ENCODE measurements around the gene MLLT3. TPM values are rescaled to one million over a fixed set of nuclear protein-coding genes. Genes with fewer than 3 reads are reported as not detected.

The MLLT3 gene
- total RNA-seq, 4 donors from 2014 or later, result 10.2 to 15.3 (median 14.5) TPM

DNA sequence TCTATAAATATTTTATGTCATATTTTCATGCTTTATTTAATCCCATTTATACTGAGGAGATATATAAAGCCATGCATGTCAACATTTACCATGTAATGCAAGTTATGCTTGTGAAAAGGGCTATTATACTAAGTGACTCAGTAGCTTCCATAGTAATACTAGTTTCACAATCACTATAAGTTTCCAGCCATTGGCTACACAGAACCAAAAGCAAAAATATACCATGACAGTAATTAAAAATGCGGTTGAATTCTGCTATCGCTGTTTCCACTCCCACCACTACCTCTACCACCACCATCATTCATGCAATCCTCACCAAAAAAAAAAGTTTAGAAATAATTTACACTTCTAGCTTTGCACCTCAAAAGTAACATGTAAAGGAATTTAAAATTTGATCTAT lies 60.2 kb downstream of the MLLT3 start:
- Histone ChIP-seq H3K4me3 (no peak overlapping the region), H3K27ac (no peak overlapping the region), H3K36me3 (no peaks in the 10 kb centered on the region), H3K9me3 (no peaks in the 10 kb centered on the region), H3K27me3 (no peaks in the 10 kb centered on the region), H3K4me1 (peaks cover 0 to 34% (median 2%) of the 10 kb centered on the region in 4 donors)
- TF ChIP-seq EP300 (IDR thresholded peaks at IDR 0.05), result no peak
- DNase-seq (ENCODE audit: low spot score in 2 of 2), result no peak
- WGBS, 2 donors, result 93 to 99% methylated on average over 2 of the region's 2 CpGs

GRCh38 chr9:20561531-20561930 lies 60.8 kb downstream of the MLLT3 start:
- no peak for DNase-seq (ENCODE audit: low spot score in 2 of 2)
- Histone ChIP-seq H3K4me3 (no peak overlapping the region), H3K27me3 (no peaks in the 10 kb centered on the region), H3K4me1 (peaks cover 0 to 34% (median 2%) of the 10 kb centered on the region in 4 donors), H3K27ac (no peak overlapping the region), H3K9me3 (no peaks in the 10 kb centered on the region), H3K36me3 (no peaks in the 10 kb centered on the region)
- WGBS, 2 donors, result 69 to 78% methylated on average over 3 of the region's 3 CpGs
- TF ChIP-seq, protein P1, sequence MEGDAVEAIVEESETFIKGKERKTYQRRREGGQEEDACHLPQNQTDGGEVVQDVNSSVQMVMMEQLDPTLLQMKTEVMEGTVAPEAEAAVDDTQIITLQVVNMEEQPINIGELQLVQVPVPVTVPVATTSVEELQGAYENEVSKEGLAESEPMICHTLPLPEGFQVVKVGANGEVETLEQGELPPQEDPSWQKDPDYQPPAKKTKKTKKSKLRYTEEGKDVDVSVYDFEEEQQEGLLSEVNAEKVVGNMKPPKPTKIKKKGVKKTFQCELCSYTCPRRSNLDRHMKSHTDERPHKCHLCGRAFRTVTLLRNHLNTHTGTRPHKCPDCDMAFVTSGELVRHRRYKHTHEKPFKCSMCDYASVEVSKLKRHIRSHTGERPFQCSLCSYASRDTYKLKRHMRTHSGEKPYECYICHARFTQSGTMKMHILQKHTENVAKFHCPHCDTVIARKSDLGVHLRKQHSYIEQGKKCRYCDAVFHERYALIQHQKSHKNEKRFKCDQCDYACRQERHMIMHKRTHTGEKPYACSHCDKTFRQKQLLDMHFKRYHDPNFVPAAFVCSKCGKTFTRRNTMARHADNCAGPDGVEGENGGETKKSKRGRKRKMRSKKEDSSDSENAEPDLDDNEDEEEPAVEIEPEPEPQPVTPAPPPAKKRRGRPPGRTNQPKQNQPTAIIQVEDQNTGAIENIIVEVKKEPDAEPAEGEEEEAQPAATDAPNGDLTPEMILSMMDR (IDR thresholded peaks at IDR 0.05), result no peak
- TF ChIP-seq POLR2A (IDR thresholded peaks at IDR 0.05) (no peak), EP300 (IDR thresholded peaks at IDR 0.05) (no peak)

- Histone ChIP-seq H3K4me3 (no peak overlapping the region), H3K36me3 (no peaks in the 10 kb centered on the region), H3K27ac (no peak overlapping the region), H3K9me3 (no peaks in the 10 kb centered on the region), H3K27me3 (no peaks in the 10 kb centered on the region), H3K4me1 (peaks cover 0 to 35% (median 2%) of the 10 kb centered on the region in 4 donors)
- TF ChIP-seq EP300 (IDR thresholded peaks at IDR 0.05) (no peak), POLR2A (IDR thresholded peaks at IDR 0.05) (no peak)
- TF ChIP-seq, protein P1 (IDR thresholded peaks at IDR 0.05), result no peak
- 35 to 37% methylated on average over 1 of the region's 1 CpG for WGBS, 2 donors
- DNase-seq (ENCODE audit: low spot score in 2 of 2), result no peak
Measured at GRCh38 chr9:20559231-20559890, 62.9 kb downstream of the MLLT3 start.

- Histone ChIP-seq H3K27me3 (no peaks in the 10 kb centered on the region), H3K4me1 (peaks cover 0 to 38% (median 3%) of the 10 kb centered on the region in 4 donors), H3K36me3 (no peaks in the 10 kb centered on the region), H3K9me3 (no peaks in the 10 kb centered on the region), H3K27ac (no peak overlapping the region), H3K4me3 (no peak overlapping the region)
- 32 to 48% methylated on average over 2 of the region's 2 CpGs for WGBS, 2 donors
- TF ChIP-seq EP300 (IDR thresholded peaks at IDR 0.05), result no peak
- TF ChIP-seq, protein P1 (IDR thresholded peaks at IDR 0.05), result no peak
- TF ChIP-seq POLR2A (IDR thresholded peaks at IDR 0.05), result no peak
- DNase-seq (ENCODE audit: low spot score in 2 of 2), result no peak
Measured at GRCh38 chr9:20558566-20559016, 63.7 kb downstream of the MLLT3 start.

DNA sequence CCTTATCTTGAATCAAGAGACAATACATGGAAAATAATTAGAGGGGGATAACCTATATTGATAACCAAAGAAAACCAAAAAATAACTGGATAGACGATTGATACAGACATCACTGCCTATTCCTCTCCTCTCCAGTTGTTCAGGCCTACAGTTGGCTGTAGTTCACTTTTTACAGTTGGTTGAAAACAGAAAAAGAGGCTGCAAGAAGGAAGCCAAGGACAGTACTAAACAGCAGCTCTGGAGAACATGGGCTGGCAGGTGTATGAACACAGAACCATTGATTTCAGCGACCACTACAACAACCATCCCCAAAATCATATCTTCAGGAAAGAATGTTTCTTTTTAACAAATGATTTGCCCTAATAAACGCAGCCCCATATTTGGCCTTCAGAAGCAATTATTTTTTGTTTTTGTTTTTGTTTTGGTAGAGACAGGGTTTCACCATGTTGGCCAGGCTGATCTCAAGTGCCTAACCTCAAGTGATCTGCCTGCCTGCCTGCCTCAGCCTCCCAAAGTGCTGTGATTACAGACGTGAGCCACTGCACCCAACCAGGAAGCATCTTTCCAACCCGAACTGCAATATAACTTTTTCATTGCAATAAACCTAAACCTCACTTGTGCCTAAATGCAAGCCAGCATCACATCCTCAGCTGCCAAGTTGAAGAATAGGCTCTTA lies 64.3 kb downstream of the MLLT3 start:
- Histone ChIP-seq H3K27ac (no peak overlapping the region), H3K4me1 (peaks cover 0 to 44% (median 6%) of the 10 kb centered on the region in 4 donors), H3K9me3 (no peaks in the 10 kb centered on the region), H3K27me3 (no peaks in the 10 kb centered on the region), H3K4me3 (no peak overlapping the region), H3K36me3 (no peaks in the 10 kb centered on the region)
- 55% methylated on average over 5 of the region's 5 CpGs for WGBS, 2 donors
- no peak for DNase-seq (ENCODE audit: low spot score in 2 of 2)
- TF ChIP-seq EP300 (IDR thresholded peaks at IDR 0.05) (no peak), POLR2A (IDR thresholded peaks at IDR 0.05) (no peak)
- TF ChIP-seq, protein P1 (IDR thresholded peaks at IDR 0.05), result no peak
